NCI-H1105 (cell line): ENCODE measurements around the gene GINS2.

Experiments
- DNase-seq: peaks from one replicate; lab custom pipeline; 2025; lab: John Stamatoyannopoulos, UW

Gene GINS2

DNA sequence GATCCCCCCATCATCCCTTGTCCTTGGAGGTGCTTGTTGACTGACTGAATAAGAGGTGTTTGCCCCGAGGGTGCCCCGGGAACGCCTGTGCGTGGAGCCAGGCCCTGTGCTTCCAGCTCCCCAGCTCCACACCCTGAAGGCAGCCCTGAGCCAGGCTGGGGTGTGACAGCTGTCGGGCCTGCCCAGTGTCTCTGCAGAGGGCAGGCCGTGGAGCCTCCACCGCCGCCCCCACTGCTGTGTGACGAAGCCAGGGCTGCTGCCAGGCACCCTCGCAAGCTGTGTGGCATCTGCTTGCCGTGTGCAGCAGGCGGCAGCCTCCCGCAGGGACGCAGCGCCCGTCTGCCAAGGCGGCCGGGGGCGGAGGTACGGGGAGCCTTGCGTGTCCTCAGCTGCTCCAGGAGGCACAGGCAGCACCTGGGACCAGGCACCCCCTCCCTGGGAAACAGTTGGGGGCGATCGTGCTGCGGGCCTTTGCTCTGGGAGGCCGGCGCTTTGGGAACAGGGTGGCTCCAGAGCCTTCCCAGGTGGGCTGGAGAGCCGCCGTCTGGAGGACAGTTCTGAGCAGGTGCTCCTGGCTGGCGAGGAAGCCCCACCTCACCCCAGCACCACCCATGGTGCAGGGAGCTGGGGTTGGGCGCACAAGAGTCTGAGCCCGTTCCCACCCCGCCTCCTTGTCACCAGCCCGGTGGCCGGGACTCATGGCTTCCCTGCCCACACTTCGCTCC, 49.1 kb downstream of the GINS2 start:
- no peak for DNase-seq

DNA sequence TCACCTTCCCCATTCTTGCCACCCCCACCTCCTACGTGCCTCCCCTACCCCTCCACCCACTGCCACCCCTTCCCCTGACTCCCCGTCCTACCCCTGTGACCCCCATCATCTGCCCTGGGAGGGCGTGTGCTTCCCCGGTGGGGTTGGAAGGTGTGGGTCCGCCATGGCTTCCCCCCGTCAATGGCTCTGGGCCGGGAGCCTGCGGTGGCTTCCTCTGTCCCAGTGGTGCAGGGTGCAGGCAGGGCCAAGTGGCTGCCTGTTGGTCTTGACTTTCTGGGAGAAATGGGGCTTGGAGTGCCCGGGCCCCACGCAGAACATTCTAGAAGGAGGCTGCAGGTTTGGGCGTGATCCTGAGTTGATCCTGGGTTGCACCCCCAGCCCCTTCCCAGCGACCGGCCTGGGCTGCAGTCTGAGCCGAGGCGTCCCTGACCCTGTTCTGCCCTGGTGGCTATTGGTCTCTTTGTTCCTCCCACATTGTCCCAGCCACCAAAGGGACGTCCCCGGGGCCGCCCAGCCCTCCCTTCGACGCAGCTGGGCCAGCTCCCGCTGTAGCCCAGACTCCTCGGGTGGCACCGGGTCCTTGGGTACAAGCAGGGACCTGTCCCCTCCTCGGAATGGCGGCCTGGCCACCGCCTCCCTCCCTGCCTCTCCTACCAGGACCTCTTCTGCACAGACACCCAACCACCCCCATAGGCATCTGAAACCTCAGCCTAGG, 49.9 kb downstream of the GINS2 start:
- no peak for DNase-seq

DNA sequence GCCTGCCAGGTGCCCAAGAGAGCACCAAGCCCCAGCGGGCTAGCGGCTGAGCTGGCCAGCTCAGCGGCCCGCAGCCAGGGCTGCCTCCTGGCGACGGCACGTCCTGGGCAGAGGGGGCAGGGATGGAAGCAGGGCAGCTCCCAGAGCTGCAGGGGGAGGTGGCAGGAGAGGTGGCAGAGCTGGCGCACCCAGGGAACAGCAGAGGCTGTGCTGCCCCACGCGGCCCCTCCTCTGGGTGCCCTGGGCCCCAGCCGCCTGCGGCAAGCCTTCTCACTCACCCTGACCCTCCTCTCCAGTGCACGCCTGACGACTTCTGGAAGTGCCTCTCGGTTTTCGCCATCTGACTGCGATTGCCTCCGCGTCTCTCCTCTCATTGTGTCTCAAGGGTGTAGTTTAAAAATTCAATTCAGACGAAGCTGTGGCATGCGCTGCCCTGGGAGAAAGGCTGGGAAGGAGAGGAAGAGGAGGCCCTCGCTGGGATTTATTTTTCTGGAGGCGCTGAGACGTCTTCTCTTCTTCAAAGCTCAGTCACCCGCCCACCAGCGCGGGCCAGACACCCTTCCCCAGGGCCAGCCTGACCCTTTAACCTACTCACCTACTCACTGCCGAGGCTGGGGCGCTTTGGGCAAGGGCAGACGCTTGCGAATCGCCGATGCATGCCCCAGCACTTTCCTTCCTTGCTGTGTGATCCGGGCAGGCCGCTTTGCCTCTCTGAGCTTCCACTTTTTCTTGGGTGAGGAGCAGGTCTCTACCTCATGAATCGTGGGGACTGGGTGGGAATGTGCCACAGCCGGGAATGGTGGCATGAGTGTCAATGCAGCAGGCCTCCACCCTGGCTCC, 50.7 kb downstream of the GINS2 start:
- no peak for DNase-seq

DNA sequence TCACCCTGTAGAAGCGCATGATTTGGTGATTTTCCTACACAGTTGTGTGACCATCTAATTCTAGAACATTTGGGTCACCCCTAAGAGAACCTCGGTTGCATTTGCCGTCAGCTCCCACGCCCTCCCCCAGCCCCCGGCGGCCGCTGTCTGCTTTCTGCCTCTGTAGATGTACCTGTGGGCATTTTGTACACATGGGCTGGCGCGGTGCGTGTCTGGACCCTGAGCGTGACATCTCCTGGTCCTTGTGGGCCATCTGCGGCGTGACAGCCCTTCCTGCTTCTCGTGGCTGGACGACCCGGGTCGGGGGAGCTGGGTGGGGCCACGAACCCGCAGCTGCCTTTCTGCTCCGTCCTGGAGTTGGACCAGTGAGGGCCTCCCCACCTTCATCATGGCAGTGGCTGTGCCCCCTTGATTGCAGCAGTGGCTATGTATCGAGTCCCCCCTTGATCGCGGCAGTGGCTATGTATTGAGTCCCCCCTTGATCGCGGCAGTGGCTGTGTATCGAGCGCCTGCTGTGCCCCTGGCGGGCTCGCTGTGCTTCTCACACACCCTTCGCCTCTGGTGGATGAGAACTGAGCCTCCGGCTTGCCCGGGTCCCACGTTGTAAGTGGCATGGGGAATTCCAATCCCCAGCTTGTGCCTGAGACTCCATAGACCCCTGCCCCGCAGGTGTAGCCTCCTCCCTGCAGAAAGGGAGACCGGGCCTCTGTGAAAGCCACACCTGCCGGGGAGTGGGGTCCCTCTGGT, 51.5 kb downstream of the GINS2 start:
- no peak for DNase-seq

DNA sequence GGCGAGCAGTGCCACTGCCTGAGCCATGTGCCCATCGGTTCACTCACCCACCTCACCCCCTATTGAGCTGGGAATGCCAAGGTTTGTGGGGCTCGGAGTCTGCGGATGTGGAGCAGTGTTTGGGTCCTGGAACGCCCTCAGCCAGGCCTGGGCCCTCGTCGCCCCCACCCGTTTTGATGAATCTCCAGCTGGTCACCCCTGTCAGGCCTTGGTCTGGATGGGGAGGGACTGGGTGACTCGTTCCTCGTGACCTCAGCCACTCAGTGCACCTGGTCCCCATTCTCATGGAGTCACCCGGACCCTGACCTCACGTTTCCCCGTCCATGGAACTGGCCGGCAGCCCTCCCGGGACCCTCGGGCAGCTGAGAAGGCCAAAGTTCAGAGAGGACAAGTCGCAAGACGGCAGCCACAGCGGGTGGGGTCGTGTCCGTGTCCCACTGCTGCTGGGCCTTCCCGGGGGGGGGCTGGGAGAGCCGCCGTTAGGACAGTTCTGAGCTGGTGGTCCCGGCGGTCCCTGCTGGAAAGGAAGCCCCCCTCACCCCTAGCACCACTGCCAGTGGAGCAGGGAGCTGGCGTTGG, 52.4 kb downstream of the GINS2 start:
- DNase-seq, result no peak

DNA sequence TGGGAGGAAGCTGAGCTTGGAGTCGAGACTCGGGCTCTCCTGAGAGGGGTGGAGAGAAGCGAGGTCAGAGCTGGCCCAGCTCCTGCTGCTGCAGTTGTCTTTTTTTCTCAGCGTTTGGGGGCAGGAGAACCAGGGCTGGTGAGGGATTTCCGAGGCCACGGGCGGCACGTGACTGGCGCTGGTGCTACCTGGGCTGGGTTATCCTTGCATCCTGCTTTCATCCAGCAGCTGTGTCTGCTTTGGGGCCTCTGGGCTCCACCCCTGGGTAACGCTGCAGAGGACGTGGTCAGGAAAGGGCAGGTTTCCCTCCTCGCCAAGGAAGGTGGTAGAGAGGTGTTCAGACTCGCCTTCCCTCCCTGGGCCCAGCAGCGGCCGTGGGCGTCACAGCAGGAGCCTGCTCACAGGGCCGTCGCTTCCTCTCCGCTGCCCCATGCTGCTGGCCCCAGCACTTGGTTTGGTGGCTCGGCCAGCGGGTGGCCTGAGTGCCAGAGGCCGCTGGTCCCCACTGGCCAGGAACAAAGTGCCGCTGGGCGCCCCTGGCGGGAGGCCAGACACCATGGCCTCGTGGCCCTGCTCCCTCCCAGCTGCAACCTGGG, 53.1 kb downstream of the GINS2 start:
- no peak for DNase-seq

DNA sequence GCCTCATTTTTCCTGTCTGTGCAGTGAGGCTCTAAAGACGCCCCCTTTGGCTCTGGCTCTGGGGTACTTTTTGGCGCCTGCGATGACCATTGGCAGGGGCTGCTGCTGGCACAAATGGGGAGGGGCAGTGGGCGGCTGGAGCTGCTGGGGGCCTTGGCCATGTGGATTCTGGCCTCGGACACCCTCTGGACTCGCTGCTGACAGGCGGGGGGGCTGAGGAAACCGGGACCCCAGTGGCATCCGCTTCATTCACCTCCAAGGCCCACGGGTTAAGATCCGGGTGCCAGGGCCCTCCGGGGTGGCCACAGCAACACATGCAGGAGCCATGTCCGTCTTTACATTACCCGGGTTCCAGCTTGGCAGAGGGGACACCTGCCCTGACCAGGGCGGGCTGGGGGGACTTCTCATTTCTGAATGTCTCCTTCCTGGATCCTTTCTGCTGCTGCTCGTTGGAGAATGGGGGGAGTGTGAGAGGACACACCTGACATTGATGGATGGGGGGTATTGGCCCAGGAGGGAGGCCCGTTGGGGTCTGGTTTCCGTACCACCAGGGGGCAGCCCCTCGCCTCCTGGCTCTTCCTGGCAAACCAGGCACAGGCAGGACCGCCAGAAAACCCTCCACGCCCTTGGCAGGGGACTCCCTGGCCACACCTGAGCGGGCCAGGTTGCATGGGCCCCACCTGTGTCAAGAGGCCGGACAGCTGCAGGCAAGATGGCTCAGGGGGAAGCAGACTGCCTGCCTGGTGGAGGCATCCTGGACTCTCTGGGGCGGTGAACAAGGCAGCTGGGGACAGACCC, 53.8 kb downstream of the GINS2 start:
- no peak for DNase-seq

DNA sequence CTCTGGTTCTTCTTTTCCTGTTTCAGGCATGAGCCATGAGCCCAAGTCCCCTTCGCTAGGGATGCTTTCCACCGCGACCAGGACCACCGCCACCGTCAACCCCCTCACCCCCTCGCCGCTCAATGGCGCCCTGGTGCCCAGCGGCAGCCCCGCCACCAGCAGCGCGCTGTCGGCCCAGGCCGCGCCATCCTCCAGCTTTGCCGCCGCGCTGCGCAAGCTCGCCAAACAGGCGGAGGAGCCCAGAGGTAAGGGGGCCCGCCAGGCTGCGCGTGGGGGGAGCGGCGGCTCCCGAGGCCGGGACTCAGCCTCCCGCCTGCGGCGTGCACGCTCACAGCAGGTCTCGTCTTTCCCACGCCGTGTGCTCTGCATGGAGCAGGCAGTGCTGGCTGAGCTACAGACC, 54.9 kb downstream of the GINS2 start:
- DNase-seq, result no peak

DNA sequence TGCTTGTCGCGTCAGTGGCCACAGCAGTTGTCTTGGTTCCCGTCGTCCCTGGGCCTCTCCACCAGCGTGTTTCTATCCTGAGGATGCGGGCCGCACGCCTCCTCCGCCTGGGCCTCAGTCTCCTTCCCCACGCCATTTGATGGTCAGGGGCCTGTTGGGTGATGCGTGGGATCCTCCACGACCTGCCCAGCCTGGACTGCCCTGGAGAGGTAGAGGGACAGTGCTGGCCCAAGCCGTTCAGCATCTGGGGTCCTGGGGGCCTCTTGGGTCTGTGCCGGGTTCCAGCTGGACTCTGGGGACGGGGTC, 55.4 kb downstream of the GINS2 start:
- no peak for DNase-seq

DNA sequence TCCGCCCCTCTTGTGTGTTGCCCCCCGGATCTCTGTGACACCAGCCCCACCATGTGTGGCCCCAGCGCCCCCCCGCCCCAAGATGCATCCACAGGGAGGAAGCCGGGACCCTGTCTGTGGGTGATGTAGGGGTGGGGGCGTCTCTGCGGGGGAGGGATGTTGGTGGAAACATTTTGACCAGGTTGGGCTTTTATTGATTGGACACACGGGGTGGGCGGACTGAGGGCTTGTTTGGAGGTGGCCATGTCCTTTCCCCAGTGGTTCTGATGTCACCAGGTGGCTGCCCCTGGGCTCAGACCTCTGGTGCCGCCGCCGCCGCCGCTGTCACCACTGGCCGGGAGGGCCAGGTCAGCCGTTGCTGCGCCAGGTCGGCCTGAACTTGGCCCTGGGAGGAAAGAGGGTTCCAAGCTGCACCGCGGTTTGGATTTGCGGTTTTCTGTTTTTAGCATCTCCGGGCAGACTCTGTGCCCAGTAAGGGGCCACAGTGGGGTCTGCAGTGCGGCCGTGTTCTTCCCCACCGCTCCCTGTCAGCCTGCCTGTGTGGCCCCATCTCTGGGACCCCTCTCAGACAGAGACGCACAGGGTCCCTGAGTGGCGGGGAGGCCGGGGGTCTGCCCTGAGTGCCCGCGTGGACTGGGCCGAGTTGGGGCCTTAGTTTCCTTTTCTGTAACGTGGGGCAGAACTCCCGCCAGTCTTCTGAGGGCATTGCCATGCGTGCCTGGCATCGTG, 55.9 kb downstream of the GINS2 start:
- no peak for DNase-seq

DNA sequence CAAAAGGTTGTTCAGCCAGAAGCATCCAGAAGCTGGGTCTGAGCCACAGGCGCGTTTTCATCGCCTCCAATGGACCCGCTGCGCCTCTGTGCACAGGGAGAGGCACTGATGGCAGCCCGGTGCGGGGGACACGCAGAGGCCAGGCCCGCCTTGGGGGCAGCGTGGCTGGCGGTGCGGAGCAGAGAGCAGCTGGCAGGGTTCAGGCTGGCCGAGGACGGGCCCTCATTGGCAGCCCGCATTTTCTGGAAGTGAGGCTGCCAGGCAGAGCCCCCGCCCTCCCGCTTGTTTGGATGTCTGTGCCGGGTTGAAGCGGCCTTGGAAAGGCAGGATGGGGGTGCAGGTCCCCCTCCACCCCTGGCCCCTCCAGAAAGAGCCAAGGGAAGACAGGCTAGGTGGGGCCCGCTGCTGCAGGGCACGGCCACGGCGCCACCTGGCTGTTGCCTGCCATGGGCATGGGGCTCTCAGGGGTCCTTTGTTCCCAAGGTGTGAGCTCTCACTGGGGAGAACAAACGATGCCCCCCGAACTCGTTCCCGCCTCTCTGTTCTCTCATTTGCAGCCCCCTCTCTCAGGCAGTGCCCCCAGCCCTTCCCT, 56.9 kb downstream of the GINS2 start:
- DNase-seq, result no peak

DNA sequence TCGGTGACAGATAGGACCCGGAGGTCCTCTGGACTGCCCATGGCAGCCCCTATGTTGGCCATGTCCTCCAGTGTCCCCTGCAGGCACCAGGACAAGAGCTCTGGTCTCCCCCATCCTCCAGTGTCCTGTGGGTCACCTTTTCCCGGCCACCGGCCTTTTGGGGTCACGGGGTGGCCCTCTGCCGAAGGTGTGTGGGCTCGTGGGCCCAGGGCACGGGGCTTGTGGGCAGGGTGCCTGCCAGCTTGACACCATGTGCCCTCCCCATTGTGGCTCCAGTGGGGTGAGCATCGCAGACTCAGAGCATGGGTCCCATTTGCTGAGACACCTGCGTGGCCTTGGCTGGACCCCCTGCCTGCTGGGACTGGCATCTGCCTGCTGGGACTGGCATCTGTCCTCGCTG, 57.5 kb downstream of the GINS2 start:
- no peak for DNase-seq

DNA sequence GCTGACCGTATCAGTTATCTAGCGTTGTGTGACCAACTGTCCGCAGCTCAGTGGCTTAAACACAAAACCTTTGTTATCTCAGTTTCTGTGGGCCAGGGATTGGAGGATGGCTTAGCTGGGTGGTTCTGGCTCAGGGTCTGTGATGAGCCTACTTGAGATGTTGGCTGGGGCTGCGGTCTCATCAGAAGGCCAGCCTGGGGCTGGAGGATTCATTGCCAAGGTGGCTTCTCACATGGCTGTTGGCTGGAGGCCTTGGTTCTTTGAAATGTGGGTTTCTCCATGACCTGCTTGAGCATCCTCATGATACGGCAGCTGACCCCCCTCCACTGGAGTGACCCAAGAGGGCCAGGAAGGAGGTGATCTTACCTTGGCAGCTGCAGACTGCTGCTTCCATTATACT, 58.9 kb downstream of the GINS2 start:
- DNase-seq, result no peak

DNA sequence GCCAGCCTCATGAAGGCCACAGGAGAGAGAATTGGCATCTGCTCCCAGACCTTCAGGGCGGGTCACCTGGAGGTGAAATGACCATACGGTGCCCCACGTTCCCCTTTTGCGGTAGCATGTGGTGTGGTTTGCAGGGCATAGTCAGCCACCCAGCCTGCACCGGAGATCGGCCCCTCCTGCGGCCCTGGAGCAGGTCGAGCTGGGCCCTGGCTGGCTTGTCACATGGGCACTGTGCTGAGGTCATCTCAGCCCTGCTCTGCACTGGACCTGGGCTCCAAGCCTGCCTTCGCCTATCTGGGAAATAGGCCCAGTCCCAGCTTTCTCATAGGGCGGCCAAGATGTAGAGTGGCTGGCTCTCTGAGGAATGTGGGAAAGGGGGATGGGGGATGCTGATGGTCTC, 59.4 kb downstream of the GINS2 start:
- DNase-seq, result no peak

DNA sequence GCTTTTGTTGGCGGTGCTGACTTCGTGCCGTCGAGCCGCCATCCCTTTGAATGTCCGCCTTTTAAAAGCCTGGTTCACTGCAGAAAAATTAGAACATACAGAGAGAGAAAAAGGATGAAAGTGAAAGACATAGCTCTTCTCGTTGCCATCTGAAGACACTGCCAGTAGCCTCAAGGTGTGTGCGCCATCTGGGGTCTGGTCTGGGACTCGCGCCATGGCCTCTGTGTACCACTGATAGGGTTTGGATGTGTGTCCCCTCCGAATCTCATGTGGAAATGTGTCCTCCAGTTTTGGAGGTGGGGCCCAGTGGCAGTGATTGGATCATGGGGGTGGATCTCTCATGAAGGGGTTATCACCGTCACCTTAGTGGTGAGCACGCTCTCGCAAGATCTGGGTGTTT, 60.1 kb downstream of the GINS2 start:
- DNase-seq, result no peak

DNA sequence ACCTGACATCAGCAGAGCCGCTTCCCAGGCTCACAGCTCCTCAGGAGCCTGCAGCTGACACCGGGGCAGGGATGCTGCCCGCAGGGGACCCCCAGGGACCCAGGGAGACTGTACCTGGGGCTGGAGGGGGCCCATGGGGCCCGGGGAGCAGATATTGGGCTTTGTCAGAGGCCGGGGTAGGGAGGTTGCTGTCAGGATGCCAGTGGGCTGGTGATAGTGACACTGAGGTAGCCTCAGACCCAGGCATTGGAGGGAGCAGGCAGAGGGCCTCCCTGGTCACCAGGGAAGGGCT, 60.5 kb downstream of the GINS2 start:
- DNase-seq, result no peak

DNA sequence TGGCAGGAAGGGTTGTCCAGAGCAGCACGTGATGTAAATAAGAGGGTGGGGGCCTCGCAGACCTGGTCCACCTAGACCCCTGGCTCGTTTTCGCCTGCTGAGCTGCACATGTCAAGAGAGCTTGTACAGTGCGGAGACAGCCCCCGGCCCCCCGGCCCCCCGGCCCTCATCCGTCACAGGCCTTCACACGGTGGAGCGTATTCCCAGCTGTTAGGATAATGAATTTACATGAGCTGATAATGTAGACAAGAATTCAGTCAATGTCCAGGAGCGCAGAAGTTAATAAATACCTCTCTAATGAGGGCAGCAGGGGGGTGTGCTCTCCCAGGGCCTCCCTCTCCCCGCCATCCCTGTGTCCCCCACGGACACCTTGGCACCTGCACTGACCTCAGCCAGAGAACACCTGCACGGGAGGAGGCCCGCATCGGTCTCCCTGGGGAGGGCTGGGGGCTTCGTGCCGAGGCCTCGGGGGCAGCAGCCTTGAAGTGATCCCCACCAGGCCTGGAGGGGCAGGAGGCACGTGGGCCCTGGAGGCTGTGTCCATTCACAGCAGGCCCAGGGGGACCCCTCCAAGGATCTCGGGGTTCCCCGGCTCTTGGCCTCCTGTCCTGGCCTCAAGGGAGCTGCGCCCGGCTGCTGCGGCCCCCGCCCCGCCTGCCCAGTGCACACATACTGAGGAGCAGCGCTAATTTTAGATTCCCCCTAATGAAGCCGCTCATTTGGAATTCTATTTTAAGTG, 61.1 kb downstream of the GINS2 start:
- DNase-seq, result no peak

DNA sequence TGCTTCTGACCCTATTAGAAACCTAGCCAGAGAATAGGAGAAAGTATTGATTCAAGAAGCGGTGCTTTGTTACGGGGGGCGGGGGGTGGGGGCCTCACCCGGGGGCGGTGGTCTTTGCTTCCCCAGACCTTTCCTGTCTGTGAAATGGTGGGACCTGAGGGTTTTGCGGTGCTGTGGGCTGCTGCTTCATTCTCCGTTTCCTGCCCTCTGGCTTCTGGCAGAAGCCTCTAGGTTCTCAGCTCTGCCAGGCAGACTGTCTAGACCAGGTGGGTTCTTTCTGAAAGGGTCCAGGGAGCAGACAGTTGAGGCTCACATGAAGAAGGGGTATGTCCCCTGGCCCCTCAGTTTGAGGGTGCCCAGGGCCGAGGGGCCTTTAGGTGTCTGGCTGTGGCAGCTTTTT, 61.7 kb downstream of the GINS2 start:
- DNase-seq, result no peak
